HG03139 (cell line): Measurements from ENCODE around the gene TMEM258.

Experiments used
- ATAC-seq: cut with Tn5 transposase; IDR thresholded peaks from one replicate; pipeline ENCODE4 v1.9.1; 2021; ENCODE audit not compliant: unreplicated experiment

TMEM258 gene

GRCh38 chr11:61792310-61793082, at the start of gene TMEM258, which contains the start of gene FEN1:
TSS of gene TMEM258 (minus strand) at chr11:61792599. CDS start at chr11:61792558, 41 bp downstream.
TSS of gene FEN1 (plus strand) at chr11:61792911. CDS start at chr11:61795362, 2,451 bp downstream.
- ATAC-seq, result peak; percentile 73

GRCh38 chr11:61841636-61842527, 49.5 kb upstream of the TMEM258 start:
- no peak for ATAC-seq

- ATAC-seq, result no peak
Observed at GRCh38 chr11:61840371-61840770, 48.0 kb upstream of the TMEM258 start.

GRCh38 chr11:61839742-61840141, 47.3 kb upstream of the TMEM258 start:
- ATAC-seq, result no peak

GRCh38 chr11:61838921-61839320, 46.5 kb upstream of the TMEM258 start:
- no peak for ATAC-seq

GRCh38 chr11:61838501-61838900, 46.1 kb upstream of the TMEM258 start:
- no peak for ATAC-seq

GRCh38 chr11:61837411-61838005, 45.1 kb upstream of the TMEM258 start:
- ATAC-seq, result no peak

- ATAC-seq, result no peak
Observed at GRCh38 chr11:61836193-61836592, 43.8 kb upstream of the TMEM258 start.

GRCh38 chr11:61834278-61835048, 42.1 kb upstream of the TMEM258 start:
- peak; percentile 91 for ATAC-seq

- ATAC-seq, result no peak
Observed at GRCh38 chr11:61833926-61834277, 41.5 kb upstream of the TMEM258 start.

- no peak for ATAC-seq
Observed at GRCh38 chr11:61833471-61833870, 41.1 kb upstream of the TMEM258 start.

- ATAC-seq, result no peak
Observed at GRCh38 chr11:61832754-61833153, 40.4 kb upstream of the TMEM258 start.

- no peak for ATAC-seq
Observed at GRCh38 chr11:61832207-61832606, 39.8 kb upstream of the TMEM258 start.

- ATAC-seq, result no peak
Observed at GRCh38 chr11:61830237-61831105, 38.1 kb upstream of the TMEM258 start.

GRCh38 chr11:61829806-61830205, 37.4 kb upstream of the TMEM258 start:
- no peak for ATAC-seq

GRCh38 chr11:61828629-61829407, 36.4 kb upstream of the TMEM258 start:
- no peak for ATAC-seq

GRCh38 chr11:61828379-61828628, 35.9 kb upstream of the TMEM258 start:
- no peak for ATAC-seq

- ATAC-seq, result peak; percentile 65
Observed at GRCh38 chr11:61827571-61828378, 35.4 kb upstream of the TMEM258 start, which contains the start of gene FADS2. TSS of gene FADS2 (plus strand) at chr11:61828300. CDS start at chr11:61828391, 91 bp downstream.
